Adrenal gland (tissue), 5 donors: Measurements from ENCODE around the gene TAL2.

Experiments used
- CTCF ChIP-seq, 6 experiments: fragments of 450-650 bp in 4 of 6; fragments of 200-600 bp in 2 of 6; sonication (generic) in 1 of 6; IDR thresholded peaks; 1 replicate in 5 of 6; 2 replicates in 1 of 6; pipeline versions ENCODE4 v1.5.1 to v1.8.0; 2016 to 2021; ENCODE audit warnings: antibody characterized with exemption in 6 of 6, mild to moderate bottlenecking in 2 of 6, moderate library complexity in 1 of 6
- POLR2A ChIP-seq, 2 donors: fragments of 450-650 bp; IDR thresholded peaks; one replicate each; pipeline ENCODE4 v1.6.1; 2017; ENCODE audit warnings: antibody characterized with exemption in 2 of 2, mild to moderate bottlenecking in 2 of 2, moderate library complexity in 1 of 2
- donor health status: DM: no; HTN: no; CAD: no.

GRCh38 chr9:105670315-105670714, 8.1 kb downstream of the TAL2 start:
- no peak for TF ChIP-seq CTCF (IDR thresholded peaks at IDR 0.05)
- no peak for TF ChIP-seq POLR2A (IDR thresholded peaks at IDR 0.05)
